Fibroblast of villous mesenchyme (primary cell): ENCODE data around the gene SNRNP40. TPM values are rescaled to one million over a fixed set of nuclear protein-coding genes. Genes with fewer than 3 reads are reported as not detected.
"Not testable (repeated sequence)": the region's sequence is repeated elsewhere in the genome, so short reads cannot be mapped to it uniquely, and the experiment has no call there.

Experiments used
- DNase-seq: peaks from one replicate; pipeline ENCODE4 v3.0.0-alpha.2; 2010; ENCODE audit warnings: low read depth
- H3K4me3 ChIP-seq: 2 replicates; pipeline ENCODE4 v1.5.1; 2011; ENCODE audit warnings: low read depth, mild to moderate bottlenecking, low read length
- total RNA-seq: library from RNA; depleted of rRNA; stranded (reverse); fragments of >200 nt; gene quantifications from 2 replicates; pipeline ENCODE4 v1.2.3, GENCODE V29; 2012
- TF ChIP-seq, protein P1 (sequence below): IDR thresholded peaks from 2 replicates; pipeline ENCODE4 v1.5.1; 2012; ENCODE audit warnings: low read depth, mild to moderate bottlenecking, low read length; ENCODE audit not compliant: insufficient read depth

Gene SNRNP40
- total RNA-seq, 1 donor: 114 TPM

GRCh38 chr1:31289021-31289420 is 7.6 kb downstream of the SNRNP40 start:
- no peak overlapping the region for H3K4me3 ChIP-seq
- TF ChIP-seq, protein P1, sequence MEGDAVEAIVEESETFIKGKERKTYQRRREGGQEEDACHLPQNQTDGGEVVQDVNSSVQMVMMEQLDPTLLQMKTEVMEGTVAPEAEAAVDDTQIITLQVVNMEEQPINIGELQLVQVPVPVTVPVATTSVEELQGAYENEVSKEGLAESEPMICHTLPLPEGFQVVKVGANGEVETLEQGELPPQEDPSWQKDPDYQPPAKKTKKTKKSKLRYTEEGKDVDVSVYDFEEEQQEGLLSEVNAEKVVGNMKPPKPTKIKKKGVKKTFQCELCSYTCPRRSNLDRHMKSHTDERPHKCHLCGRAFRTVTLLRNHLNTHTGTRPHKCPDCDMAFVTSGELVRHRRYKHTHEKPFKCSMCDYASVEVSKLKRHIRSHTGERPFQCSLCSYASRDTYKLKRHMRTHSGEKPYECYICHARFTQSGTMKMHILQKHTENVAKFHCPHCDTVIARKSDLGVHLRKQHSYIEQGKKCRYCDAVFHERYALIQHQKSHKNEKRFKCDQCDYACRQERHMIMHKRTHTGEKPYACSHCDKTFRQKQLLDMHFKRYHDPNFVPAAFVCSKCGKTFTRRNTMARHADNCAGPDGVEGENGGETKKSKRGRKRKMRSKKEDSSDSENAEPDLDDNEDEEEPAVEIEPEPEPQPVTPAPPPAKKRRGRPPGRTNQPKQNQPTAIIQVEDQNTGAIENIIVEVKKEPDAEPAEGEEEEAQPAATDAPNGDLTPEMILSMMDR: no peak
- DNase-seq: no peak

DNA sequence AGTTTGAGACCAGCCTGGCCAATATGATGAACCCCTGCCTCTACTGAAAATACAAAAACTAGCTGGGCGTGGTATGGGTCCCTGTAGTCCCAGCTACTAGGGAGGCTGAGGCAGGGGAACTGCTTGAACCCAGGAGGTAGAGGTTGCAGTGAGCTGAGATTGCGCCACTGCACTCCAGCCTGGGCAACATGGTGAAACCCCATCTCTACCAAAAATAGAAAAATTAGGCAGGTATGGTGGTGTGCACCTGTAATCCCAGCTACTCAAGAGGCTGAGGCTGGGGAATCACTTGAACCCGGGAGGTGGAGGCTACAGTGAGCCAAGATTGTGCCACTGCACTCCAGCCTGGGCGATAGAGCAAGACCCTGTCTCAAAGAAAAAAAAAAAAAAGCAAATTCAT is 8.8 kb downstream of the SNRNP40 start:
- H3K4me3 ChIP-seq, DNase-seq: not testable (repeated sequence)

- H3K4me3 ChIP-seq, DNase-seq: not testable (repeated sequence)
Measured at GRCh38 chr1:31282426-31282825, 14.2 kb downstream of the SNRNP40 start.

GRCh38 chr1:31273619-31274018 is 23.0 kb downstream of the SNRNP40 start:
- DNase-seq: no peak
- TF ChIP-seq, protein P1: no peak

GRCh38 chr1:31272369-31272768 is 24.2 kb downstream of the SNRNP40 start:
- no peak overlapping the region for H3K4me3 ChIP-seq
- no peak for DNase-seq
- TF ChIP-seq, protein P1: no peak

More at GRCh38 chr1:31273619-31274018, 23.0 kb downstream of the SNRNP40 start:
- H3K4me3 ChIP-seq: no peak overlapping the region

- DNase-seq: no peak
- no peak overlapping the region for H3K4me3 ChIP-seq
- TF ChIP-seq, protein P1: no peak
Measured at GRCh38 chr1:31266547-31266946, 30.0 kb downstream of the SNRNP40 start.

DNA sequence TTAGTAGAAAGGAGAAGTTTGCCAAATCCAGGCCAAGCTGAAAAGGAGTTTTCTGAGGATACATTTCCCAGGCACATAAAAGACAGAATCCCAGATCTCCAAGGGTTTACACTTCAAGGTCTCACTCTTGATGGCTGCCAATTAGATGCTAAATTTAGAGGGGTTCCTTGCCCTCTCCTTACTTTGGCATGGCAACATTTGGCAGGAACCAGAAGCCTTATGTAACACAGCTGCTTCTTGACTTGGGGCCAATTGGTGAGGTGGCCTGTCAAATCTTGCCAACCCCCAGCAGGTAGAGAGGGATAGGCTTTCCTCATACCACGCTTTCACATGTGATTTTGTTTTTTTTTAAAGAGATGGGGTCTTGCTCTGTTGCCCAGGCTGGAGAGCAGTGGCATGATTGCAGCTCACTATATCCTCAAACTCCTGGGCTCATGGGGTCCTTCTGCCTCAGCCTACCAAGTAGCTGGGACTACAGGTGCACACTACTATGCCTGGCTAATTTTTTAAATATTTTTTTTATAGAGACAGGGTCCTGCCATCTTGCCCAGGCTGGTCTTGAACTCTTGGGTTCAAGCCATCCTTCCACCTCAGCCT is 31.7 kb downstream of the SNRNP40 start:
- DNase-seq: no peak
- no peak overlapping the region for H3K4me3 ChIP-seq
- TF ChIP-seq, protein P1: no peak

DNA sequence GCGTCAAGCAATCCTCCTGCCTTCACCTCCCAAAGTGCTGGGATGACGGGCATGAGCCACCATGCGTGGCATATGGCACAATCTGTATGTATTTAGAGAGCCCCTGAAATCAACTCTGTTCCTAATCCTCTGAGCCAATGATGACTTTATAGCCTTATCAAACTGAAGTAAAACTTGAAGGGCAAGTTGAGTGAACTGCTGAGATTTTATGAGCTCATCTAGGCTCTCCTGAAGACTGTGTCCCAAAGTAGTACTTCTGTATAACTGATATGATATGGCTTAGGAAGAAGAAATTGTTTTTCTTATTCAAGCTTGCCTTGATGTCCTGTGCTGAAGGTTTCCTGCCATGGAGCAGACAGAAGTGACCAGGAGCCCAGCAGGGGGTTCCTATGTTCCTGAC is 33.2 kb downstream of the SNRNP40 start:
- H3K4me3 ChIP-seq: no peak overlapping the region
- no peak for DNase-seq
- TF ChIP-seq, protein P1: no peak

- DNase-seq, H3K4me3 ChIP-seq: not testable (repeated sequence)
Measured at GRCh38 chr1:31262393-31262792, 34.2 kb downstream of the SNRNP40 start.
